ENCODE measurements around the gene PANX1. TPM values are rescaled to one million over a fixed set of nuclear protein-coding genes. Genes with fewer than 3 reads are reported as not detected.

PANX1 gene
- total and polyA plus RNA-seq, 2 experiments from 2014 or later: 9.5 to 40.8 TPM

DNA sequence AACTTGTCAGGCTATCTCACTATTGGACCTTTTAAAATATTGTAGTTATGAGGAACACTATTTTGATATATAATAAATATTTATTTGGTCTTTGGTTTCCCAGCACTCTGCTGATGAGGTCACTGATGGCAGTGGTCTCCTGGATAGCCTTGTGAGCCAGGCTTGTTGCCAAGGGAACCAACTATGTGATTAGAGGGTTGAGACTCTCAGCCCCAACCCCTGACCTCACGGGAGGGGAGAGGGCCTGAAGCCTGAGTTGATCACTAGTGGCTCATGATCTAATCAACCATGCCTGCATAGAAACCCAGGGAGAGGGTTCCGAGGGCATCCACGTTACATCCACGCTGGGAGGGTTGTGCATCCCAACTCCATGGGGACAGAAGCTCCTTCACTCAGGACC is 10.8 kb downstream of the PANX1 start:
- no peaks in the 10 kb centered on the region for H3F3A ChIP-seq (replicated peaks; ENCODE audit: low read depth)
- 0 out of 2 replicates have a peak, but pooled peaks cover 7% of the 10 kb centered on the region for H3K36me3 ChIP-seq (ENCODE audit: insufficient read depth)
- TF ChIP-seq ZNF331 (CRISPR knock-in tag; IDR thresholded peaks at IDR 0.05; ENCODE audit: low read depth): no peak
- no peak for TF ChIP-seq STAT1 (IDR thresholded peaks at IDR 0.05; ENCODE audit: unreplicated experiment)
- no peak for TF ChIP-seq POLR2AphosphoS5 (IDR thresholded peaks at IDR 0.05; ENCODE audit: low read depth)
- no peak for TF ChIP-seq JUNB (IDR thresholded peaks at IDR 0.05; ENCODE audit: unreplicated experiment)
- TF ChIP-seq NANOG (IDR thresholded peaks at IDR 0.05; ENCODE audit: borderline replicate concordance): no peak
- TF ChIP-seq, protein P1, sequence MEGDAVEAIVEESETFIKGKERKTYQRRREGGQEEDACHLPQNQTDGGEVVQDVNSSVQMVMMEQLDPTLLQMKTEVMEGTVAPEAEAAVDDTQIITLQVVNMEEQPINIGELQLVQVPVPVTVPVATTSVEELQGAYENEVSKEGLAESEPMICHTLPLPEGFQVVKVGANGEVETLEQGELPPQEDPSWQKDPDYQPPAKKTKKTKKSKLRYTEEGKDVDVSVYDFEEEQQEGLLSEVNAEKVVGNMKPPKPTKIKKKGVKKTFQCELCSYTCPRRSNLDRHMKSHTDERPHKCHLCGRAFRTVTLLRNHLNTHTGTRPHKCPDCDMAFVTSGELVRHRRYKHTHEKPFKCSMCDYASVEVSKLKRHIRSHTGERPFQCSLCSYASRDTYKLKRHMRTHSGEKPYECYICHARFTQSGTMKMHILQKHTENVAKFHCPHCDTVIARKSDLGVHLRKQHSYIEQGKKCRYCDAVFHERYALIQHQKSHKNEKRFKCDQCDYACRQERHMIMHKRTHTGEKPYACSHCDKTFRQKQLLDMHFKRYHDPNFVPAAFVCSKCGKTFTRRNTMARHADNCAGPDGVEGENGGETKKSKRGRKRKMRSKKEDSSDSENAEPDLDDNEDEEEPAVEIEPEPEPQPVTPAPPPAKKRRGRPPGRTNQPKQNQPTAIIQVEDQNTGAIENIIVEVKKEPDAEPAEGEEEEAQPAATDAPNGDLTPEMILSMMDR (conservative IDR thresholded peaks at IDR 0.05; ENCODE audit: low read depth in 2 of 2): no peak
- TF ChIP-seq EZH2 (IDR thresholded peaks at IDR 0.05; ENCODE audit: low read depth, unreplicated experiment): no peak
- TF ChIP-seq, protein P2, sequence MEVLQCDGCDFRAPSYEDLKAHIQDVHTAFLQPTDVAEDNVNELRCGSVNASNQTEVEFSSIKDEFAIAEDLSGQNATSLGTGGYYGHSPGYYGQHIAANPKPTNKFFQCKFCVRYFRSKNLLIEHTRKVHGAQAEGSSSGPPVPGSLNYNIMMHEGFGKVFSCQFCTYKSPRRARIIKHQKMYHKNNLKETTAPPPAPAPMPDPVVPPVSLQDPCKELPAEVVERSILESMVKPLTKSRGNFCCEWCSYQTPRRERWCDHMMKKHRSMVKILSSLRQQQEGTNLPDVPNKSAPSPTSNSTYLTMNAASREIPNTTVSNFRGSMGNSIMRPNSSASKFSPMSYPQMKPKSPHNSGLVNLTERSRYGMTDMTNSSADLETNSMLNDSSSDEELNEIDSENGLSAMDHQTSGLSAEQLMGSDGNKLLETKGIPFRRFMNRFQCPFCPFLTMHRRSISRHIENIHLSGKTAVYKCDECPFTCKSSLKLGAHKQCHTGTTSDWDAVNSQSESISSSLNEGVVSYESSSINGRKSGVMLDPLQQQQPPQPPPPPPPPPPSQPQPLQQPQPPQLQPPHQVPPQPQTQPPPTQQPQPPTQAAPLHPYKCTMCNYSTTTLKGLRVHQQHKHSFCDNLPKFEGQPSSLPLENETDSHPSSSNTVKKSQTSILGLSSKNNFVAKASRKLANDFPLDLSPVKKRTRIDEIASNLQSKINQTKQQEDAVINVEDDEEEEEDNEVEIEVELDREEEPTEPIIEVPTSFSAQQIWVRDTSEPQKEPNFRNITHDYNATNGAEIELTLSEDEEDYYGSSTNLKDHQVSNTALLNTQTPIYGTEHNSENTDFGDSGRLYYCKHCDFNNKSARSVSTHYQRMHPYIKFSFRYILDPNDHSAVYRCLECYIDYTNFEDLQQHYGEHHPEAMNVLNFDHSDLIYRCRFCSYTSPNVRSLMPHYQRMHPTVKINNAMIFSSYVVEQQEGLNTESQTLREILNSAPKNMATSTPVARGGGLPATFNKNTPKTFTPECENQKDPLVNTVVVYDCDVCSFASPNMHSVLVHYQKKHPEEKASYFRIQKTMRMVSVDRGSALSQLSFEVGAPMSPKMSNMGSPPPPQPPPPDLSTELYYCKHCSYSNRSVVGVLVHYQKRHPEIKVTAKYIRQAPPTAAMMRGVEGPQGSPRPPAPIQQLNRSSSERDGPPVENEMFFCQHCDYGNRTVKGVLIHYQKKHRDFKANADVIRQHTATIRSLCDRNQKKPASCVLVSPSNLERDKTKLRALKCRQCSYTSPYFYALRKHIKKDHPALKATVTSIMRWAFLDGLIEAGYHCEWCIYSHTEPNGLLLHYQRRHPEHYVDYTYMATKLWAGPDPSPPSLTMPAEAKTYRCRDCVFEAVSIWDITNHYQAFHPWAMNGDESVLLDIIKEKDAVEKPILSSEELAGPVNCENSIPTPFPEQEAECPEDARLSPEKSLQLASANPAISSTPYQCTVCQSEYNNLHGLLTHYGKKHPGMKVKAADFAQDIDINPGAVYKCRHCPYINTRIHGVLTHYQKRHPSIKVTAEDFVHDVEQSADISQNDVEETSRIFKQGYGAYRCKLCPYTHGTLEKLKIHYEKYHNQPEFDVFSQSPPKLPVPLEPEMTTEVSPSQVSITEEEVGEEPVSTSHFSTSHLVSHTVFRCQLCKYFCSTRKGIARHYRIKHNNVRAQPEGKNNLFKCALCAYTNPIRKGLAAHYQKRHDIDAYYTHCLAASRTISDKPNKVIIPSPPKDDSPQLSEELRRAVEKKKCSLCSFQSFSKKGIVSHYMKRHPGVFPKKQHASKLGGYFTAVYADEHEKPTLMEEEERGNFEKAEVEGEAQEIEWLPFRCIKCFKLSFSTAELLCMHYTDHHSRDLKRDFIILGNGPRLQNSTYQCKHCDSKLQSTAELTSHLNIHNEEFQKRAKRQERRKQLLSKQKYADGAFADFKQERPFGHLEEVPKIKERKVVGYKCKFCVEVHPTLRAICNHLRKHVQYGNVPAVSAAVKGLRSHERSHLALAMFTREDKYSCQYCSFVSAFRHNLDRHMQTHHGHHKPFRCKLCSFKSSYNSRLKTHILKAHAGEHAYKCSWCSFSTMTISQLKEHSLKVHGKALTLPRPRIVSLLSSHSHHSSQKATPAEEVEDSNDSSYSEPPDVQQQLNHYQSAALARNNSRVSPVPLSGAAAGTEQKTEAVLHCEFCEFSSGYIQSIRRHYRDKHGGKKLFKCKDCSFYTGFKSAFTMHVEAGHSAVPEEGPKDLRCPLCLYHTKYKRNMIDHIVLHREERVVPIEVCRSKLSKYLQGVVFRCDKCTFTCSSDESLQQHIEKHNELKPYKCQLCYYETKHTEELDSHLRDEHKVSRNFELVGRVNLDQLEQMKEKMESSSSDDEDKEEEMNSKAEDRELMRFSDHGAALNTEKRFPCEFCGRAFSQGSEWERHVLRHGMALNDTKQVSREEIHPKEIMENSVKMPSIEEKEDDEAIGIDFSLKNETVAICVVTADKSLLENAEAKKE (CRISPR knock-in tag; IDR thresholded peaks at IDR 0.05): no peak
- no peak for TF ChIP-seq CREB1 (CRISPR knock-in tag; IDR thresholded peaks at IDR 0.05; ENCODE audit: low read depth)
- TF ChIP-seq, protein P3, sequence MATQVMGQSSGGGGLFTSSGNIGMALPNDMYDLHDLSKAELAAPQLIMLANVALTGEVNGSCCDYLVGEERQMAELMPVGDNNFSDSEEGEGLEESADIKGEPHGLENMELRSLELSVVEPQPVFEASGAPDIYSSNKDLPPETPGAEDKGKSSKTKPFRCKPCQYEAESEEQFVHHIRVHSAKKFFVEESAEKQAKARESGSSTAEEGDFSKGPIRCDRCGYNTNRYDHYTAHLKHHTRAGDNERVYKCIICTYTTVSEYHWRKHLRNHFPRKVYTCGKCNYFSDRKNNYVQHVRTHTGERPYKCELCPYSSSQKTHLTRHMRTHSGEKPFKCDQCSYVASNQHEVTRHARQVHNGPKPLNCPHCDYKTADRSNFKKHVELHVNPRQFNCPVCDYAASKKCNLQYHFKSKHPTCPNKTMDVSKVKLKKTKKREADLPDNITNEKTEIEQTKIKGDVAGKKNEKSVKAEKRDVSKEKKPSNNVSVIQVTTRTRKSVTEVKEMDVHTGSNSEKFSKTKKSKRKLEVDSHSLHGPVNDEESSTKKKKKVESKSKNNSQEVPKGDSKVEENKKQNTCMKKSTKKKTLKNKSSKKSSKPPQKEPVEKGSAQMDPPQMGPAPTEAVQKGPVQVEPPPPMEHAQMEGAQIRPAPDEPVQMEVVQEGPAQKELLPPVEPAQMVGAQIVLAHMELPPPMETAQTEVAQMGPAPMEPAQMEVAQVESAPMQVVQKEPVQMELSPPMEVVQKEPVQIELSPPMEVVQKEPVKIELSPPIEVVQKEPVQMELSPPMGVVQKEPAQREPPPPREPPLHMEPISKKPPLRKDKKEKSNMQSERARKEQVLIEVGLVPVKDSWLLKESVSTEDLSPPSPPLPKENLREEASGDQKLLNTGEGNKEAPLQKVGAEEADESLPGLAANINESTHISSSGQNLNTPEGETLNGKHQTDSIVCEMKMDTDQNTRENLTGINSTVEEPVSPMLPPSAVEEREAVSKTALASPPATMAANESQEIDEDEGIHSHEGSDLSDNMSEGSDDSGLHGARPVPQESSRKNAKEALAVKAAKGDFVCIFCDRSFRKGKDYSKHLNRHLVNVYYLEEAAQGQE (IDR thresholded peaks at IDR 0.05; ENCODE audit: unreplicated experiment): no peak
- TF ChIP-seq EZH2phosphoT487 (IDR thresholded peaks at IDR 0.05; ENCODE audit: unreplicated experiment): no peak
- TF ChIP-seq ZNF114 (CRISPR knock-in tag; IDR thresholded peaks at IDR 0.05): no peak
- TF ChIP-seq, protein P4, sequence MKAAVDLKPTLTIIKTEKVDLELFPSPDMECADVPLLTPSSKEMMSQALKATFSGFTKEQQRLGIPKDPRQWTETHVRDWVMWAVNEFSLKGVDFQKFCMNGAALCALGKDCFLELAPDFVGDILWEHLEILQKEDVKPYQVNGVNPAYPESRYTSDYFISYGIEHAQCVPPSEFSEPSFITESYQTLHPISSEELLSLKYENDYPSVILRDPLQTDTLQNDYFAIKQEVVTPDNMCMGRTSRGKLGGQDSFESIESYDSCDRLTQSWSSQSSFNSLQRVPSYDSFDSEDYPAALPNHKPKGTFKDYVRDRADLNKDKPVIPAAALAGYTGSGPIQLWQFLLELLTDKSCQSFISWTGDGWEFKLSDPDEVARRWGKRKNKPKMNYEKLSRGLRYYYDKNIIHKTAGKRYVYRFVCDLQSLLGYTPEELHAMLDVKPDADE (IDR thresholded peaks at IDR 0.05): no peak
- H2AFZ ChIP-seq: no peak overlapping the region
- no peak overlapping the region for H3K4me3 ChIP-seq
- no peaks in the 10 kb centered on the region for H3K9me2 ChIP-seq (ENCODE audit: insufficient read depth)
- H4K20me1 ChIP-seq (replicated peaks; ENCODE audit: insufficient read depth): peaks cover 73% of the 10 kb centered on the region
- Mint-ChIP-seq H3K9me3 (peaks cover 3% of the 10 kb centered on the region; the same call in 1 of the 3 replicates), H3K4me1 (peaks cover 71% of the 10 kb centered on the region), H3K4me3 (no peak overlapping the region), H3K27ac (no peak overlapping the region), H3K36me3 (ENCODE audit: low read depth) (peaks cover 16% of the 10 kb centered on the region), H3K27me3 (ENCODE audit: insufficient read depth, low read depth, poor library complexity) (no peaks in the 10 kb centered on the region)
- H3K79me2 ChIP-seq (replicated peaks; ENCODE audit: insufficient read depth): peaks cover 100% of the 10 kb centered on the region
- H3K4me2 ChIP-seq: no peak overlapping the region
- H3K27me3 ChIP-seq (ENCODE audit: insufficient read depth): no peaks in the 10 kb centered on the region
- no peak overlapping the region for H3K27ac ChIP-seq (ENCODE audit: low read depth)
- H3K4me1 ChIP-seq (ENCODE audit: insufficient read depth): peaks cover 66% of the 10 kb centered on the region
- DNase-seq (ENCODE audit: low spot score): peak; percentile 60
- ATAC-seq: peak; percentile 56

All from GM23338 (cell line).